MV-4-11 (cell line): Measurements from ENCODE around the gene USP5.
"Not testable (repeated sequence)": the region's sequence is repeated elsewhere in the genome, so short reads cannot be mapped to it uniquely, and the experiment has no call there.

Experiments
- DNase-seq: peaks from one replicate; lab custom pipeline; 2025; lab: John Stamatoyannopoulos, UW

USP5 gene

DNA sequence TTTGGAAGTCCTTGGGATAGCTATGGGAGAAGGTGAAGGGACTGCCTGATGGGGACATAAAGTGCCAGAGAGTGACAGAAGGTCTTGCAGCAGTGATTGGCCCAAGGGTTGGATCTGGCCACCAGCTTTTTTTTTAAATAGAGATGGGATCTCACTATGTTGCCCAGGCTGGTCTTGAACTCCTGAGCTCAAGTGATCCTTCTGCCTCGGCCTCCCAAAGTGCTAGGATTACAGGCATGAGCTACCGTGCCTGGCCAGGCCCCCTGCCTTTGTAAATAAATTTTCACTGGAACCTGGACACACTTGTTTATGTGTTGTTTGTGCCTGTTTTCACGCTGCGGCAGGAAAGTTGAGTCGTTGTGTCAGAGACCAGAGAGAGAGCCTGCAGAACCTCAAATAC lies 13.4 kb downstream of the USP5 start:
- DNase-seq: not testable (repeated sequence)

DNA sequence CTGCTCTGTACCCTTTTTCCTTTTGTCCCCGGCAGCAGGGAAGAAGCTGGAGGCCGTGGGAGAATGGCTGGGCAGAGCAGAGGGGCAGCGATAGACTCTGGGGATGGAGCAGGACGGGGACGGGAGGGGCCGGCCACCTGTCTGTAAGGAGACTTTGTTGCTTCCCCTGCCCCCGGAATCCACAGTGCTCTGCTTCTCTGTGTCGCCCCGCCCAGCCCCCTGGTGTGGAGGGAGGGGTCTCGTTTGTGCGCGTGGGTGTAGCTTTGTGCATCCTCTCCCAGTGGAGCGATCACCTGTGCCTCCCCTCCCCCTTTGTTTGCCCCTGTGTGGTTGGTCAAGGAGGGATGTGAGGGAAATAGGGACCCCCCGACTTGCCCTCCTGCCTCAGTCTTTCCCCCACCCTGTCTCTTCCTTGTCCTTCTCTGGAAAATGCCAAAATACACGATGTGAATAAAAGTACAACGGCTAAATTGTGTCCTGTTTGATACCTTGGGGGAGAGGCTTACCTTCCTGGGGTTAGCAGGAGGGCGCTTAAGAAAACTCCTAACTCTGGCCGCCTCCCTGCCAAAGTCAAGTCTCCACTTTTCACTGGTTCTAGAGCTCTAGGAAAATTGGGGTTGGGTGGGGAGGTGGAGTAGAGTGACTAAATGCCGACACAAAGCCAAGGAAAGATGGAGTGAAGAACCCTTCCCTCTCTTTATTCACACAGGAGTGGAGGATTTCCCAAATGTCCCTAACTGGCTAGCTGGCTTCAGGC lies 14.4 kb downstream of the USP5 start:
- DNase-seq: no peak

DNA sequence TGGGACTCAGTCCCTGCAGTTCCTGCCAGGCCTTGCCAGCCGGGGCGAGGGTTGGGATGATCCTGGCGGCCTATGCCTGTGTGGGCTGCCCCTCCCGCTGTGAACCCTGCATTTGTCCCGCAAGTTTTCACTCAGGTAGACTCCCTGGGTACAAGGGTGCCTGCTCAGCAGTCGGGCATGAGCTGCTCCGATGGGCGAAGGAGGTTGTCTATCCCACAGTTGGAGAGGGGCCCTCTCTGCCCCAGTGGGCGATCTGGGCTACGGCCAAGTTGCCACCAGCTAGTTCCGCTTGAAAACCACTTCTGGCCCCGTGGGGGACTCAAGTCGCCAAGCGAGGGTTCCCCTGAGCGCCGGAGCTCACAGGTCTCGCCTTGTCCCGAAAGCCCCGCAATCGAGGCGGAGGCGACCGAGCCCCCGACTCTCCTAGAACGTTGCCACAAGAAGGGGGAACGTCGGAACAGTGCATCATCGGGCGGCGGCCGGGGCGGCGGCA lies 15.0 kb downstream of the USP5 start:
- DNase-seq: peak; percentile 74

DNA sequence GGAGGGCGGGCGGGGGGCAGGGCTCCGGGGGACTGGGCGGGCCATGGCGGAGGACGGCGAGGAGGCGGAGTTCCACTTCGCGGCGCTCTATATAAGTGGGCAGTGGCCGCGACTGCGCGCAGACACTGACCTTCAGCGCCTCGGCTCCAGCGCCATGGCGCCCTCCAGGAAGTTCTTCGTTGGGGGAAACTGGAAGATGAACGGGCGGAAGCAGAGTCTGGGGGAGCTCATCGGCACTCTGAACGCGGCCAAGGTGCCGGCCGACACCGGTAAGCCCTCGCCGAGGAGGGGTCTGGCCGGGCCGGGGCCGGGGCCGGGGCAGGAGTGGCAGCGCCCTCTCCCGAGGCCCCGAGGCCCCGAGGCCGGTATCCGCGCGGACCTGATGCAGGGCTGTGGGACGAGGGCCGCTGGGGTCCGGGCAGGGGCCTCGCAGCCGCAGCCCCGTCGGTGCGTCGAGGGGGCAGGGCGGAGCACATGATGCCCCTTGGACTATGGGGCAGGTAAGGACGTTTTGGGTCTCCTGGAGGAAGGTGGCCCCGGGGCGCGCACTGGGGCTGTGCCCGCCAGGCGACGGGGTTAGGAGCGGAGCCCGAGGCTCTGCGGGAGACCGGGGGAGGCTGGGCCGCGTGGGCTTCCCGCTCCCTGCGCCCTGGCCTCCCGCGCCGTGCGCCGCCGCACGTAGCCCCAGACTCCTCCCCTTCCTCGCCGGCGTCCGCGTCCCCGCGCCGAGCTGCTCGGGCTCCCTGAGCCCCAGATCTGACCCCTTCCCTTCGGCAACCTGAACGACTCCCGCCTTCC lies 15.7 kb downstream of the USP5 start, which contains the start of gene TPI1:
TPI1 (plus strand) TSS at position 119 of the 798 bp plus-strand sequence; CDS start at position 155, 36 bp downstream.
- DNase-seq: peak; percentile 74

DNA sequence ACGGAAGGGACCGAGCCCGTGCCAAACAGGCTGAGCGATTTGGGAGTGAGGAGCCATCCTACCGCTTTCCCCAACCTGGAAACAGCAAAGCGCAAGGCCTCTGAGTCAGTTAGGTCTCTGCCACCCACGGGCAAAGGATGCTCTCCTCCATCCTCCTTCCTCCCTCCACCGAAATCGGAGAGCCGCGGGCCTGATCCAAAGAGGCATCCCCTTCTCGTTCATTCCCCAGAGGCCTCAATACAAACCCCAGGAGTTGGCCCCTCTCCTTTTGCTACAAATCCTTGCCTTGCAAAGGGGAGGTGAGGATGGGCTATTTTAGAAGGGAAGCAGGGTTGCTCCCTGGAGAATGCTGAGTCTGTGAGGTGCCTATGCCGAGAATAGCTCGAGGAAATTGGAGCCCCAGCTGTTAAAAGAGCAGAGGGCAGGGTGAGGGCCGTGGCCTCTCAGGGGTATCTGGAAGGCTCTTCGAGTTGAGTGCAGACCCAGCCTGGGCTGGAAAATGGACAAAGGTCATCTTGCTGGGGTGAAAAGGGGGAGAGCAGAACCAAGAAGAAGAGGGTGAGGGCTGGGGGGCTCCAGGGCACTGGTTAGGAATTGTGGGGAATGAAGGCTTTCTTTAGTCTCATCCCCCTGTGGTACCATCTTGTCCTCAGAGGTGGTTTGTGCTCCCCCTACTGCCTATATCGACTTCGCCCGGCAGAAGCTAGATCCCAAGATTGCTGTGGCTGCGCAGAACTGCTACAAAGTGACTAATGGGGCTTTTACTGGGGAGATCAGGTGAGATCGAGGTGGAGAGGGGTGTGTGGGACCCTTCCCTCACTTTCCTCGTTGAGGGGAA lies 16.5 kb downstream of the USP5 start:
- no peak for DNase-seq

DNA sequence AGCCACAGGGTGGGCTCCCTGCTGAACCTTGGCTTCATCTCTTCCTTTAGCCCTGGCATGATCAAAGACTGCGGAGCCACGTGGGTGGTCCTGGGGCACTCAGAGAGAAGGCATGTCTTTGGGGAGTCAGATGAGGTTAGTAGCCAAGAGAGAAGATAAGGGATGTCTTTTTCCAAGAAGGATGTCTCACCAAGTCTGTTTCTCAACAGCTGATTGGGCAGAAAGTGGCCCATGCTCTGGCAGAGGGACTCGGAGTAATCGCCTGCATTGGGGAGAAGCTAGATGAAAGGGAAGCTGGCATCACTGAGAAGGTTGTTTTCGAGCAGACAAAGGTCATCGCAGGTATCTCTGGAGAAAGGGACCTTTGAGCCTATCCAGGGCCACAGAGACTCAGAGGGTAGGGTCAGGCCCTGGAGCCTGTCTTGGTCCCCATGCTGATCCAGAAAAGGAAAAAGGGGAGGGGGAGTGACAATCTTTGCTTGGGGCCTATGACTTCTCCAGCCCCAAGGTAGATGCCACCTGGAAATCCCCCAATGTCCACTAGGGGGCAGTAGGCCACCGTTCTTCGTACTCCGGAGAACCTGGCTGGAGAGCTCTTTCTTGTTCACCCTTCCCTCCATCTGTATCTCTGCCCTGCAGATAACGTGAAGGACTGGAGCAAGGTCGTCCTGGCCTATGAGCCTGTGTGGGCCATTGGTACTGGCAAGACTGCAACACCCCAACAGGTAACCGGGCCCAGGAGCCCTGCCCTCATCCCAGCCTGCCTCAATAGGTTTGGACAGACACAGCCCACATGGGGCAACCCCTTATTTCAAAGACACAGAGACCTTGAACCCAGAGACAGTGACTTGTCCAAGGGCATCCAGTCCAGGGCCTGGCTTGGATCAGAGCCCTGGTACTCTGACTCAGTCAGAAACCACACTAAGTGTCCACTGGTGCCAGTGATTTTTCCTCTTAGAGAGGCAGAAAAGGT lies 17.4 kb downstream of the USP5 start:
- peak; percentile 62 for DNase-seq

DNA sequence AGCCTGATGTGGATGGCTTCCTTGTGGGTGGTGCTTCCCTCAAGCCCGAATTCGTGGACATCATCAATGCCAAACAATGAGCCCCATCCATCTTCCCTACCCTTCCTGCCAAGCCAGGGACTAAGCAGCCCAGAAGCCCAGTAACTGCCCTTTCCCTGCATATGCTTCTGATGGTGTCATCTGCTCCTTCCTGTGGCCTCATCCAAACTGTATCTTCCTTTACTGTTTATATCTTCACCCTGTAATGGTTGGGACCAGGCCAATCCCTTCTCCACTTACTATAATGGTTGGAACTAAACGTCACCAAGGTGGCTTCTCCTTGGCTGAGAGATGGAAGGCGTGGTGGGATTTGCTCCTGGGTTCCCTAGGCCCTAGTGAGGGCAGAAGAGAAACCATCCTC lies 18.4 kb downstream of the USP5 start:
- DNase-seq: not testable (repeated sequence)

DNA sequence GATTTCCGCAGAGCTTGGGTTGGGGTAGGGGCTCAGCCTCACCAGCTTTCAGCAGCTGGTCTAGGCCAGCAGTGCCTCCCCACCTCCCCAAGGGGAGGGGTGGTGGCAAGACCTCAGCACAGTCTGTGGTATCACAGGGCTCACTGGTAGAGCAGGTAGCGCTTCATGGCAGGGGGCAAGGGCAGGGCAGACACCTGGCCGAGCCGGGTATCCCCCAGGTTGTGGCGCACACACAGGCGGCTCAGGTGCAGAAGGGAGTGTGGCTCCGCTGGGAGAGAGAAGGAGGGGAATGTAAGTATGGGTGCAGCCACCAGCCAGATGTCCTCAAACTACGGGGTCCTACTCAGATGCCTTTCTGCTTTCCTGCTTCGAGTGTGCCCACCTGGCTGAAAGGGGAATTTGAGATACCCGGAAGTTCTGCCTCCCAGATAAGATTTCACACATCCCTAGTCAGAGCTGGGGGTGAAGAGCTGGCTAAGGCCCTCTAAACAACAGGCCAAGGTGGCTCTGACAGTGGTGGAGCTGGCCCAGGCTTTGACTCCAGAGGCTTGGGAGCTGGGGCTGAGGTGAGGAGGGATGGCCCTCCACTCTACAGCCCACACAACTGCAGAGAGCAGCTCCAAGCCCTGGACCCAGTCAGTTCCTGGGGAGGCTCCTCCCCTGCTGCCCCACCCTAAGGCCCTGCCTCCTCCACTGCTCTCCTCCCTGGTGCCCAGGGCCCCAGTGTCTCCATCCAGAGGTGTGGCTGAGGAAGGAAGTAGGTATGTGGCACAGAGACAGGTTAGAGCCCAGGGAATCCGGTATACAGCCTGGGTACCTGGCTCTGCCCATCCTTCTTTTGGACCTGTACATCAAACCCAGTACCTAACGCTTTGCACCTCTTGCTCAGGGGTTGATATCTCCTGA lies 19.4 kb downstream of the USP5 start:
- DNase-seq: peak; percentile 34

DNA sequence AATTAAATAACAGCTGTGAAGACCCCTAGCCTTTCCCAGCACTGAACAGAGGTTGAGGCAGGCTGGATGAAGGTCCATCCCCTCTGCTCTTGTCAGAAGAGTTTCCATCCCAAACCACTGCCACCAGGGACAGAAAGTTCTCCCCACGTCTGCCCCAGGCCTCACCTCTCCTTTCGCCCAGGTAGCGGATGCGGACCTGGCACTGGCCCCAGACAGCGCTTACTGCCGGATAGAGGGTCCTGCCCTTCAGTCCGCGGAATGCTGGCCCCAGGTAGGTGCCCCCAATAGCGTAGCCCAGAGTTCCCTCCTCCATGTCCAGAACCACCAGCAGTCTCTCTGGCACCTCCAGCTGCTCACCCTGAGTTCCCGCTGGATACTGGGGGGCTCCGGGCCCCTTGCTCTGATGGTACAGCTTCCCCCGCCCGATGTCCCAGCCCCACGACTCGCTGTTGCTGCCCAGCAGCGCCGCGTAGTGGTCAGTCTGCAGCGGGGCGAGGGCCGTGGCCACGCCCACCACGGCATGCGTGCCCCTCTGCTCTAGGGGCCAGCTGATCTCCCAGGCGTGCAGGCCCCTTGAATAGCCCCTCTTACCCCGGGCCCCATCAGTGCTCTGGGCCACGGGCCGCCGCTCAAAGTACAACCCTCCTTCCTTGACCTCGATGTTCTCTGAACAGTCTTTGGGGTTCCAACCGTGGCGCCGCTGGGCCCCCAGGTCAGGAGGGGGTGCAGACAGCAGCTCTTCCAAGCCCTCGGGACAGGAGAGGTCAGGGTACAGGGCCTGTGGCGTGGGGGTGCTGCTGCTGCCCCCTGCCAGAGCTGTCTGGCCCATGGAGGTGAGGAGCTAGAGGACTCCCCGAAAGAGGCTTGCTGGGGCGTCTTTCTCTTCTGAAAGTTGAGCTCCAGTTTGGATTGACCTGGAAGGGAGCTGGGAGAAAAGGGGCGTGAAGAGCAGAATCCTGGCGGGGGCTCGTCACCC lies 20.4 kb downstream of the USP5 start:
- peak; percentile 60 for DNase-seq

DNA sequence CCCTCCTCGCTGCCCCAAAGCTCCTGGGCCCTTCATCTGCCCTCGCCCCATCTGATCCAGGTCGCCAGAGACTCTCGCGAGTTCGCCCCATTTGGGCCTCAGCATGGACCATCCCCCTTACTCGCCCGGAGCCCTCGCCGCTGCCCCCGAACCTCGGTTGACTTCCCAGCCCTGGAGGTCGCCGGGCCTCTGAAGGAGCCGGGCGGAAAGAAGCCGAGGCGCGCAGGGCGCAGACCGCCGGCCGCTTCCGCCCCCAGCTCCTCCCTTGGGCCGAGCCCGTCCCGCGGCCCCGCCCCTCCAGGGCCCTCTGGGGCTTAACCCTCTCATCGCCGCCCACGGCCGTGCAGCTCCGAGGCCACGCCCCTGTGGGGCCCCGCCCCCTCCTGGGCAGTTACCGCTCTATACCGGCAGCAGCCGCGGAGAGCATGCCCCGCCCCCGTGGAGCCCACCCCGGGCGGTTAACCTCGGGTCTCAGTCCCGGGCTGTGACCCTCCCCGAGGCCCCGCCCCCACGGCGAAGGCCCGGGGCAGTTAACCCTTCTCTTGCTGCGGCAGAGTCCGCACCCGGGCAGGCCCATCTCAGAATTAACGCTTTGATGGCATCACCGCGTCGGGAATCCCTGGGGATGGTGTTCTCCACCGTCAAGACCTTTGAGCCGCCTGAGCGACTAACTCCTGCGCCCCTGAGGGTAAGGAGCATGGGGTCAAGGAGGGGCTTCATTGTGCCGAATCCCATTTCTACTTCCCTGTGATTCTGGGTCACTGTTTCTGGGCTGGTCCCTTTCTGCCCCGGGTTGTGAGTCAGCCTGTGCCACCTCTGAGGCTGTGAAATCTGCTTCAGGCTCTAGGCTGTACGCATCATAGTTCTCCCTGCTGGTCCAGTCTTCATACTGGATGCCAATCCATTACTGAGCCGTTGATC lies 21.4 kb downstream of the USP5 start, which contains the start of gene SPSB2:
SPSB2 (minus strand) TSS at position 210 of the 921 bp plus-strand sequence. CDS start 402 bp downstream, outside the sequence.
- peak; percentile 93 for DNase-seq

DNA sequence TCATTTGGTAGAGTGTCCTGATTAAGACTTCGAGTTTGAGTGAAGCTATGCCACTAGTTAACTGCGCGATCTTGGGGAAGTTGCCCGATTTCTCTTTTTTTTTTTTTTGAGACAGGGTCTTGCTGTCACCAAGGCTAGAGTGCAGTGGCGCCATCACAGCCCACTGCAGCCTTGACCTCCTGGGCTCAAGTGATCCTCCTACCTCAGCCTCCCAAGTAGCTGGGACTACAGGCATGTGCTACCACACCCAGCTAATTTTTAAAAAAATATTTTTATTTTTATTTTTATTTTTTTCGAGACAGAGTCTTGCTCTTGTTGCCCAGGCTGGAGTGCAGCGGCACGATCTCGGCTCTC lies 22.0 kb downstream of the USP5 start:
- not testable (repeated sequence) for DNase-seq

DNA sequence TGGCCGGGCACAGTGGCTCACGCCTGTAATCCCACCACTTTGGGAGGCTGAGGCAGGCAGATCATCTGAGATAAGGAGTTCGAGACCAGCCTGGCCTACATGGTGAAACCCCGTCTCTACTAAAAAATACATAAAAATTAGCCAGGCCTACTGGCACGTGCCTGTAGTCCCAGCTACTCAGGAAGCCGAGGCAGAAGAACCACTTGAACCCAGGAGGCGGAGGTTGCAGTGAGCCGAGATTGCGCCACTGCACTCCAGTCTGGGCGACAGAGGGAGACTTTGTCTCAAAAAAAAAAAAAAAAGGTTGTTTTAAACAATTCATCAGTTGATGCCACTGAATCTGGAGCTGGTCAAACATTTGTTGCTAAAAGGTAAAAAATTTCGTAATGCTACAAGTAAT lies 27.9 kb downstream of the USP5 start:
- DNase-seq: peak; percentile 39

DNA sequence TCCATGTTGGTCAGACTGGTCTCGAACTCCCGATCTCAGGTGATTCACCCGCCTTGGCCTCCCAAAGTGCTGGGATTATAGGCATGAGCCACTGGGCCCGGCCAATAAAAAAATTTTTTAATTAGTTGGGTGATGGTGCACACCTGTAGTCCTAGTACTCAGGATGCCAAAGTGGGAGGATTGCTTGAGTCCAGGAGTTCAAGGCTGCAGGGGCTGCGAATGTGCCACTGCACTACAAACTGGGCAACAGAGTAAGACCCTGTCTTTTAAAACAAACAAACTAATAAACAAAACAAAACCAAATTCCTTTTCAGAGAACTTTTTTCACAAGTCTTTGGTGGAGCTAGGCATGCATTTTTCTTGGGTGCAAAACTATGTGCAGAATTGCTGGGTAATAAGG lies 31.3 kb downstream of the USP5 start:
- DNase-seq: no peak

DNA sequence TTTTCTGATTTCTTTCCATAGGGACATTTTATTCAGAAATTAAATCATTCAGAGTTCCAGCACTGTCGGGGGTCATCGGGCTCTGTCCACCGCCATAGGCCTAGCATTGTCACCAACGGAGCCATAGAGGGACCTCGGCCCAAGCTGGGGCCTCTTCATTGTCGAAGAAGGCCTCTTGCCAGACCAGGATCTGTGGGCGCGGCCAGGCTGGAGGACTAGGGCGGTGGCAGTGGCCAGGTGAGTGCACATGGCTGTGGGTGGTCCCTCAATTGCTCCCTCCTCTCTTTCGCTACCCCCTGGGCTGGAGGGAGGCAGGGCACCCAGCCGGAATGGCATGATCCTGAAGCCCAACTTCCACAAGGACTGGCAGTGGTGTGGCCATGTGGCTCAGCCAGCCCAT lies 31.7 kb downstream of the USP5 start:
- no peak for DNase-seq

DNA sequence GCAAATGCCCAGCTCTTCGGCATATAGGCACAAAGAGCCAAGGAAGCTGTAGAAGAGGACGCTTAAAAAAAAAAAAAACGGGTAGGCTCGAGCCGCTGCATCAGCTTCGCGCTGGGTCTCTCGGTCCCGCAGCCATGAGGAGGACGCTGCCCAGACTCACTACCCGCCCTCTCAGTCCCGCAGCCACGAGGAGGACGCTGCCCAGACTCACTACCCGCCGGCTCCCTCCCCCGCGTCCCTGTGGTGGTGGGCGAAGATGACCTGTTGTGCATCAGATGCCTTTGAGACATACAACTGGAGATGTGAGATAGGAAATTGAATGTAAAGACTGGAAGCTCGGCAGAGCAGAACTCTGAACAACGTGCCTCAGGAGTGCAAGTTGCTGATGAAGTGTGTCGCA lies 32.6 kb downstream of the USP5 start:
- DNase-seq: no peak

DNA sequence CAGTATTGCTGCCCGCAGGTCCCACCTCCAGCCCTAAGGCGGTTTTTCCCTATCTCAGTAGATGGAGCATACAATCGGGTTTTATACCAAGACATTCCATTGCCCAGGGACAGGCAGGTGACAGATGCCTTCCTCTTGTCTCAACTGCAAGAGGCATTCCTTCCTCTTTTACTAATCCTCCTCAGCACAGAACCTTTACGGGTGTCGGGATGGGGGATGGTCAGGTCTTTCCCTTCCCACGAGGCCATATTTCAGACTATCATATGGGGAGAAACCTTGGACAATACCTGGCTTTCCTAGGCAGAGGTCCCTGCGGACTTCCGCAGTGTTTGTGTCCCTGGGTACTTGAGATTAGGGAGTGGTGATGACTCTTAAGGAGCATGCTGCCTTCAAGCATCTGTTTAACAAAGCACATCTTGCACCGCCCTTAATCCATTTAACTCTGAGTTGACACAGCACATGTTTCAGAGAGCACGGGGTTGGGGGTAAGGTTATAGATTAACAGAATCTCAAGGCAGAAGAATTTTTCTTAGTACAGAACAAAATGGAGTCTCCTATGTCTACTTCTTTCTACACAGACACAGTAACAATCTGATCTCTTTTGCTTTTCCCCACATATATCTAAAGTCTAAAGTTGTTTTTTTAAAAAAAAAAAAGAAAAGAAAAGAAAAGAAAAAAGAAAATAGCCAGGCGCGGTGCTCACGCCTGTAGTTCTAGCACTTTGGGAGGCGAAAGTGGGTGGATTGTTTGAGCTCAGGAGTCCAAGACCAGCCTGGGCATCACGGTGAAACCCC lies 34.5 kb downstream of the USP5 start:
- DNase-seq: peak; percentile 31

DNA sequence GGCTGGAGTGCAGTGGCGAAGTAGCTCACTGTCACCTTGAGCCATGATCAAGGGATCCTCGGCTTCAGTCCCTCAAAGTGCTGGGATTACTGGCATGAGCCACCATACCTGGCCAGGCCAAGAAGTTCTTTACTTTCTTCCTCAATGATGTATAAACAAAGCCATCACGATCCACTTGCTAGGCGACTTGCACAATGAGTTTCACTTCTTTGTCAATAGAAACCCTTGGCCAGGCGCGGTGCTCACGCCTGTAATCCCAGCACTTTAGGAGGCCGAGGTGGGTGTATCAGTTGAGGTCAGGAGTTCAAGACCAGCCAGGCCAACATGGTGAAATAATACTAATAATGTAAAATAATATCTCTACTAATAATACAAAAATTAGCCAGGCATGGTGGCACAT lies 35.5 kb downstream of the USP5 start:
- peak; percentile 92 for DNase-seq
